HepG2 (cell line): Measurements from ENCODE around the gene HEPACAM2. TPM values are rescaled to one million over a fixed set of nuclear protein-coding genes. Genes with fewer than 3 reads are reported as not detected.

Experiments used
- ARNT ChIP-seq: fragments of 450-650 bp; IDR thresholded peaks from 2 replicates; pipeline ENCODE4 v1.6.1; 2017
- HMG20A ChIP-seq: IDR thresholded peaks from 2 replicates; pipeline ENCODE4 v1.6.1; 2016; ENCODE audit warnings: borderline replicate concordance
- JUNB ChIP-seq: sonication (generic); formaldehyde crosslinking; IDR thresholded peaks from 2 replicates; pipeline ENCODE4 v1.8.0; 2022; ENCODE audit warnings: missing genetic modification reagents, mild to moderate bottlenecking, borderline replicate concordance
- KAT2B ChIP-seq: fragments of 150-350 bp; IDR thresholded peaks from 2 replicates; pipeline ENCODE4 v1.6.1; 2014; ENCODE audit warnings: low read depth, low read length, borderline replicate concordance
- MLLT10 ChIP-seq: sonication (generic); formaldehyde crosslinking; IDR thresholded peaks from 2 replicates; pipeline ENCODE4 v1.4.0; 2020; ENCODE audit warnings: missing genetic modification reagents
- MXD1 ChIP-seq: sonication (generic); formaldehyde crosslinking; IDR thresholded peaks from 2 replicates; pipeline ENCODE4 v1.4.0; 2020; ENCODE audit warnings: mild to moderate bottlenecking, missing genetic modification reagents
- MXI1 ChIP-seq: IDR thresholded peaks from 3 replicates; pipeline ENCODE4 v1.6.1; 2012; ENCODE audit warnings: low read depth, low read length, inconsistent platforms, borderline replicate concordance
- NCOA5 ChIP-seq: sonication (generic); formaldehyde crosslinking; IDR thresholded peaks from 2 replicates; pipeline ENCODE4 v1.4.0; 2020; ENCODE audit warnings: missing genetic modification reagents
- PCBP2 ChIP-seq: fragments of 200-400 bp; formaldehyde crosslinking; optimal IDR thresholded peaks from 2 replicates; pipeline ENCODE3; 2018; ENCODE audit warnings: low read length, low read depth; ENCODE audit not compliant: poor library complexity, severe bottlenecking
- TARDBP ChIP-seq: sonication (generic); formaldehyde crosslinking; IDR thresholded peaks from 2 replicates; pipeline ENCODE4 v1.8.0; 2022; ENCODE audit warnings: mild to moderate bottlenecking, missing genetic modification reagents
- TFDP1 ChIP-seq: IDR thresholded peaks from 2 replicates; pipeline ENCODE4 v1.6.1; 2016; ENCODE audit warnings: missing compliant biosample characterization, missing genetic modification reagents, borderline replicate concordance
- THAP11 ChIP-seq: IDR thresholded peaks from 2 replicates; pipeline ENCODE4 v1.6.1; 2016; ENCODE audit warnings: missing biosample characterization, missing genetic modification reagents
- XBP1 ChIP-seq: sonication (generic); formaldehyde crosslinking; IDR thresholded peaks from 2 replicates; pipeline ENCODE4 v1.5.0; 2020; ENCODE audit warnings: missing genetic modification reagents
- ZBTB7B ChIP-seq: sonication (generic); formaldehyde crosslinking; IDR thresholded peaks from 2 replicates; pipeline ENCODE4 v1.4.0; 2020; ENCODE audit warnings: missing genetic modification reagents
- ZNF256 ChIP-seq: sonication (generic); formaldehyde crosslinking; conservative IDR thresholded peaks from 2 replicates; pipeline ENCODE4 v1.4.0; 2020; ENCODE audit warnings: missing genetic modification reagents
- ZNF546 ChIP-seq: sonication (generic); formaldehyde crosslinking; conservative IDR thresholded peaks from 2 replicates; pipeline ENCODE4 v1.8.1; 2023; ENCODE audit warnings: mild to moderate bottlenecking, missing genetic modification reagents
- ZNF570 ChIP-seq: sonication (generic); formaldehyde crosslinking; IDR thresholded peaks from 2 replicates; pipeline ENCODE4 v1.4.0; 2020; ENCODE audit warnings: mild to moderate bottlenecking, missing genetic modification reagents, borderline replicate concordance
- polyA plus RNA-seq, 8 experiments: library from polyadenylated mRNA; depleted of rRNA in 3 of 8; stranded (reverse) in 7 of 8; unstranded in 1 of 8; fragments of >200 nt; fragmentation: Illumina TruSeq in 4 of 8; extraction: Trizol in 4 of 8; gene quantifications; 2 replicates each; pipeline versions ENCODE4 v1.2.1 to v1.2.3, GENCODE V29; 2011 to 2016; ENCODE audit warnings: low read depth in 4 of 8, missing spikeins in 1 of 8, mixed read lengths in 1 of 8; ENCODE audit not compliant: insufficient read depth in 1 of 8
- total RNA-seq, 5 experiments: library from RNA; depleted of rRNA; stranded (reverse); fragments of >200 nt; fragmentation: Illumina TruSeq; extraction: Trizol; gene quantifications; 2 replicates each; pipeline ENCODE4 v1.2.3, GENCODE V29; 2016; ENCODE audit warnings: low read depth in 1 of 5
- TF ChIP-seq, protein P1 (sequence below): sonication (generic); formaldehyde crosslinking; conservative IDR thresholded peaks from 2 replicates; pipeline ENCODE4 v1.8.0; 2022; ENCODE audit warnings: low read depth, missing genetic modification reagents
- TF ChIP-seq, protein P2 (sequence below): sonication (generic); formaldehyde crosslinking; IDR thresholded peaks from 2 replicates; pipeline ENCODE4 v1.9.0; 2021; ENCODE audit warnings: missing genetic modification reagents, mild to moderate bottlenecking, borderline replicate concordance
- TF ChIP-seq, protein P3 (sequence below): sonication (generic); formaldehyde crosslinking; IDR thresholded peaks from 2 replicates; pipeline ENCODE4 v1.4.0; 2020; ENCODE audit warnings: mild to moderate bottlenecking, missing genetic modification reagents

Gene HEPACAM2
- total and polyA plus RNA-seq, 2 of the 13 experiments (the other 11 are each of a cell fraction or from before 2014, with no cell fraction given): not detected

GRCh38 chr7:93231799-93232672, 5.8 kb upstream of the HEPACAM2 start, which contains the start of gene VPS50 (continued):
- TF ChIP-seq, protein P1, sequence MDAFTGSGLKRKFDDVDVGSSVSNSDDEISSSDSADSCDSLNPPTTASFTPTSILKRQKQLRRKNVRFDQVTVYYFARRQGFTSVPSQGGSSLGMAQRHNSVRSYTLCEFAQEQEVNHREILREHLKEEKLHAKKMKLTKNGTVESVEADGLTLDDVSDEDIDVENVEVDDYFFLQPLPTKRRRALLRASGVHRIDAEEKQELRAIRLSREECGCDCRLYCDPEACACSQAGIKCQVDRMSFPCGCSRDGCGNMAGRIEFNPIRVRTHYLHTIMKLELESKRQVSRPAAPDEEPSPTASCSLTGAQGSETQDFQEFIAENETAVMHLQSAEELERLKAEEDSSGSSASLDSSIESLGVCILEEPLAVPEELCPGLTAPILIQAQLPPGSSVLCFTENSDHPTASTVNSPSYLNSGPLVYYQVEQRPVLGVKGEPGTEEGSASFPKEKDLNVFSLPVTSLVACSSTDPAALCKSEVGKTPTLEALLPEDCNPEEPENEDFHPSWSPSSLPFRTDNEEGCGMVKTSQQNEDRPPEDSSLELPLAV (CRISPR knock-in tag): no peak
- TF ChIP-seq TARDBP: no peak
- TF ChIP-seq ZNF546: no peak
- TF ChIP-seq ZNF256: no peak
- TF ChIP-seq TFDP1: peak; percentile 34; the same call in 1 of the 2 replicates
- TF ChIP-seq MLLT10 (CRISPR knock-in tag): no peak
- no peak for TF ChIP-seq HMG20A (CRISPR knock-in tag)
- TF ChIP-seq ARNT: no peak
- TF ChIP-seq, protein P2, sequence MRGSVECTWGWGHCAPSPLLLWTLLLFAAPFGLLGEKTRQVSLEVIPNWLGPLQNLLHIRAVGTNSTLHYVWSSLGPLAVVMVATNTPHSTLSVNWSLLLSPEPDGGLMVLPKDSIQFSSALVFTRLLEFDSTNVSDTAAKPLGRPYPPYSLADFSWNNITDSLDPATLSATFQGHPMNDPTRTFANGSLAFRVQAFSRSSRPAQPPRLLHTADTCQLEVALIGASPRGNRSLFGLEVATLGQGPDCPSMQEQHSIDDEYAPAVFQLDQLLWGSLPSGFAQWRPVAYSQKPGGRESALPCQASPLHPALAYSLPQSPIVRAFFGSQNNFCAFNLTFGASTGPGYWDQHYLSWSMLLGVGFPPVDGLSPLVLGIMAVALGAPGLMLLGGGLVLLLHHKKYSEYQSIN: no peak
- TF ChIP-seq MXD1 (CRISPR knock-in tag): no peak; the same call in 1 of the 2 replicates
- no peak for TF ChIP-seq NCOA5 (CRISPR knock-in tag)
- peak; percentile 91; the same call in 1 of the 3 replicates for TF ChIP-seq MXI1
- no peak for TF ChIP-seq PCBP2
- no peak for TF ChIP-seq KAT2B
- TF ChIP-seq, protein P3, sequence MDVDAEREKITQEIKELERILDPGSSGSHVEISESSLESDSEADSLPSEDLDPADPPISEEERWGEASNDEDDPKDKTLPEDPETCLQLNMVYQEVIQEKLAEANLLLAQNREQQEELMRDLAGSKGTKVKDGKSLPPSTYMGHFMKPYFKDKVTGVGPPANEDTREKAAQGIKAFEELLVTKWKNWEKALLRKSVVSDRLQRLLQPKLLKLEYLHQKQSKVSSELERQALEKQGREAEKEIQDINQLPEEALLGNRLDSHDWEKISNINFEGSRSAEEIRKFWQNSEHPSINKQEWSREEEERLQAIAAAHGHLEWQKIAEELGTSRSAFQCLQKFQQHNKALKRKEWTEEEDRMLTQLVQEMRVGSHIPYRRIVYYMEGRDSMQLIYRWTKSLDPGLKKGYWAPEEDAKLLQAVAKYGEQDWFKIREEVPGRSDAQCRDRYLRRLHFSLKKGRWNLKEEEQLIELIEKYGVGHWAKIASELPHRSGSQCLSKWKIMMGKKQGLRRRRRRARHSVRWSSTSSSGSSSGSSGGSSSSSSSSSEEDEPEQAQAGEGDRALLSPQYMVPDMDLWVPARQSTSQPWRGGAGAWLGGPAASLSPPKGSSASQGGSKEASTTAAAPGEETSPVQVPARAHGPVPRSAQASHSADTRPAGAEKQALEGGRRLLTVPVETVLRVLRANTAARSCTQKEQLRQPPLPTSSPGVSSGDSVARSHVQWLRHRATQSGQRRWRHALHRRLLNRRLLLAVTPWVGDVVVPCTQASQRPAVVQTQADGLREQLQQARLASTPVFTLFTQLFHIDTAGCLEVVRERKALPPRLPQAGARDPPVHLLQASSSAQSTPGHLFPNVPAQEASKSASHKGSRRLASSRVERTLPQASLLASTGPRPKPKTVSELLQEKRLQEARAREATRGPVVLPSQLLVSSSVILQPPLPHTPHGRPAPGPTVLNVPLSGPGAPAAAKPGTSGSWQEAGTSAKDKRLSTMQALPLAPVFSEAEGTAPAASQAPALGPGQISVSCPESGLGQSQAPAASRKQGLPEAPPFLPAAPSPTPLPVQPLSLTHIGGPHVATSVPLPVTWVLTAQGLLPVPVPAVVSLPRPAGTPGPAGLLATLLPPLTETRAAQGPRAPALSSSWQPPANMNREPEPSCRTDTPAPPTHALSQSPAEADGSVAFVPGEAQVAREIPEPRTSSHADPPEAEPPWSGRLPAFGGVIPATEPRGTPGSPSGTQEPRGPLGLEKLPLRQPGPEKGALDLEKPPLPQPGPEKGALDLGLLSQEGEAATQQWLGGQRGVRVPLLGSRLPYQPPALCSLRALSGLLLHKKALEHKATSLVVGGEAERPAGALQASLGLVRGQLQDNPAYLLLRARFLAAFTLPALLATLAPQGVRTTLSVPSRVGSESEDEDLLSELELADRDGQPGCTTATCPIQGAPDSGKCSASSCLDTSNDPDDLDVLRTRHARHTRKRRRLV (CRISPR knock-in tag): no peak
- TF ChIP-seq ZBTB7B: no peak
- TF ChIP-seq ZNF570 (CRISPR knock-in tag): no peak
- TF ChIP-seq THAP11 (CRISPR knock-in tag): peak; percentile 100
- no peak for TF ChIP-seq XBP1 (CRISPR knock-in tag)
- no peak for TF ChIP-seq JUNB
